HCT116 (cell line): ENCODE measurements around the gene CKMT2.

ENCODE experiments used
- ATF3 ChIP-seq: IDR thresholded peaks from 2 replicates; pipeline ENCODE4 v1.6.1; 2012
- CBX3 ChIP-seq: IDR thresholded peaks from 2 replicates; pipeline ENCODE4 v1.6.1; 2012; ENCODE audit warnings: low read depth
- CEBPB ChIP-seq: IDR thresholded peaks from 2 replicates; pipeline ENCODE4 v1.6.1; 2012; ENCODE audit warnings: low read depth
- EZH2 ChIP-seq: fragments of 200-600 bp; sonication (generic); IDR thresholded peaks from 2 replicates; pipeline ENCODE4 v1.6.1; 2017; ENCODE audit warnings: antibody characterized with exemption, mixed run types
- EZH2phosphoT487 ChIP-seq: fragments of 200-600 bp; IDR thresholded peaks from 2 replicates; pipeline ENCODE4 v1.6.1; 2018; ENCODE audit warnings: antibody characterized with exemption, borderline replicate concordance
- POLR2A ChIP-seq: IDR thresholded peaks from 2 replicates; pipeline ENCODE4 v1.7.0; 2011; ENCODE audit warnings: borderline replicate concordance; ENCODE audit not compliant: insufficient read depth, insufficient read length; ENCODE audit errors: extremely low read depth
- POLR2AphosphoS5 ChIP-seq: IDR thresholded peaks from 2 replicates; pipeline ENCODE4 v1.6.1; 2011; ENCODE audit warnings: mild to moderate bottlenecking, low read depth, low read length, moderate library complexity
- RAD21 ChIP-seq: IDR thresholded peaks from 2 replicates; pipeline ENCODE4 v1.6.1; 2012; ENCODE audit warnings: low read depth, mild to moderate bottlenecking
- SP1 ChIP-seq: IDR thresholded peaks from 2 replicates; pipeline ENCODE4 v1.6.1; 2012; ENCODE audit warnings: low read depth
- SRF ChIP-seq: IDR thresholded peaks from 2 replicates; pipeline ENCODE4 v1.6.1; 2012; ENCODE audit warnings: low read depth
- TCF7L2 ChIP-seq: IDR thresholded peaks from 2 replicates; pipeline ENCODE4 v1.7.0; 2011; ENCODE audit warnings: borderline replicate concordance, inconsistent platforms; ENCODE audit not compliant: insufficient read depth, insufficient read length; ENCODE audit errors: extremely low read depth
- ZNF274 ChIP-seq: fragments of 200-500 bp; sonication (Bioruptor generic); IDR thresholded peaks from 2 replicates; pipeline ENCODE4 v1.6.1; 2014; ENCODE audit warnings: mild to moderate bottlenecking, low read depth, low read length, inconsistent platforms
- TF ChIP-seq, protein P1 (sequence below), 3 experiments: fragments of 200-600 bp in 1 of 3; sonication (generic) in 1 of 3; IDR thresholded peaks in 2 of 3; conservative IDR thresholded peaks in 1 of 3; 2 replicates each; pipeline ENCODE4 v1.5.1; 2012 to 2017; ENCODE audit warnings: low read depth in 2 of 3, low read length in 2 of 3, antibody characterized with exemption in 1 of 3, borderline replicate concordance in 1 of 3, control low read depth in 1 of 3, mild to moderate bottlenecking in 1 of 3, mixed read lengths in 1 of 3, mixed run types in 1 of 3, moderate library complexity in 1 of 3; ENCODE audit not compliant: insufficient read depth in 1 of 3
- TF ChIP-seq, protein P2 (sequence below): IDR thresholded peaks from 2 replicates; pipeline ENCODE4 v1.6.1; 2011; ENCODE audit warnings: mild to moderate bottlenecking, low read length, moderate library complexity; ENCODE audit not compliant: insufficient replicate concordance; ENCODE audit errors: extremely low read depth

DNA sequence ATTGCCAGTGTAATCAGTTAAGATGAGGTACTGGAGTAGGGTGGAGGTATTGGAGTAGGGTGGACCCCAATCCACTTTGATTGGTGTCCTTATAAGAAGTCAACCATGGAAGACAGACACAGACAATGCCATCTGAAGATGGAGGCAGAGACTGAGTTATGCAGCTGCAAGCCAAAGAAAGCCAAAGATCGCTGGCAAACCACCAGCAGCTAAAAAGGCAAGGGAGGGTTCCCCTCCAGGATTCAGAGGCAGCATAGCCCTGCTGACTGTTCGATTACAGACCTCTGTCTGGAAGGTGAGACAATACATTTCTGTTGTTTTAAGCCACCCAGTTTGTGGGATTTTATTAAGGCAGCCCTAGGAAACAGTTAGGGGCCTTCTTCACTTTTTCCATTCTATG is 30.5 kb upstream of the CKMT2 start:
- TF ChIP-seq, protein P1, sequence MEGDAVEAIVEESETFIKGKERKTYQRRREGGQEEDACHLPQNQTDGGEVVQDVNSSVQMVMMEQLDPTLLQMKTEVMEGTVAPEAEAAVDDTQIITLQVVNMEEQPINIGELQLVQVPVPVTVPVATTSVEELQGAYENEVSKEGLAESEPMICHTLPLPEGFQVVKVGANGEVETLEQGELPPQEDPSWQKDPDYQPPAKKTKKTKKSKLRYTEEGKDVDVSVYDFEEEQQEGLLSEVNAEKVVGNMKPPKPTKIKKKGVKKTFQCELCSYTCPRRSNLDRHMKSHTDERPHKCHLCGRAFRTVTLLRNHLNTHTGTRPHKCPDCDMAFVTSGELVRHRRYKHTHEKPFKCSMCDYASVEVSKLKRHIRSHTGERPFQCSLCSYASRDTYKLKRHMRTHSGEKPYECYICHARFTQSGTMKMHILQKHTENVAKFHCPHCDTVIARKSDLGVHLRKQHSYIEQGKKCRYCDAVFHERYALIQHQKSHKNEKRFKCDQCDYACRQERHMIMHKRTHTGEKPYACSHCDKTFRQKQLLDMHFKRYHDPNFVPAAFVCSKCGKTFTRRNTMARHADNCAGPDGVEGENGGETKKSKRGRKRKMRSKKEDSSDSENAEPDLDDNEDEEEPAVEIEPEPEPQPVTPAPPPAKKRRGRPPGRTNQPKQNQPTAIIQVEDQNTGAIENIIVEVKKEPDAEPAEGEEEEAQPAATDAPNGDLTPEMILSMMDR (IDR thresholded peaks at IDR 0.05 in 2 of 3, conservative IDR thresholded peaks at IDR 0.05 in 1 of 3; ENCODE audit: borderline replicate concordance in 1 of 3, insufficient read depth in 1 of 3, low read depth in 2 of 3, low read length in 2 of 3), result no peak
- TF ChIP-seq ZNF274, result no peak
- TF ChIP-seq POLR2A, result no peak
- no peak for TF ChIP-seq CEBPB
- no peak for TF ChIP-seq RAD21
- no peak for TF ChIP-seq EZH2phosphoT487
- TF ChIP-seq SP1, result no peak
- no peak for TF ChIP-seq SRF
- TF ChIP-seq POLR2AphosphoS5, result no peak
- TF ChIP-seq EZH2, result no peak
- no peak for TF ChIP-seq ATF3
- no peak for TF ChIP-seq TCF7L2
- TF ChIP-seq CBX3, result no peak
- TF ChIP-seq, protein P2, sequence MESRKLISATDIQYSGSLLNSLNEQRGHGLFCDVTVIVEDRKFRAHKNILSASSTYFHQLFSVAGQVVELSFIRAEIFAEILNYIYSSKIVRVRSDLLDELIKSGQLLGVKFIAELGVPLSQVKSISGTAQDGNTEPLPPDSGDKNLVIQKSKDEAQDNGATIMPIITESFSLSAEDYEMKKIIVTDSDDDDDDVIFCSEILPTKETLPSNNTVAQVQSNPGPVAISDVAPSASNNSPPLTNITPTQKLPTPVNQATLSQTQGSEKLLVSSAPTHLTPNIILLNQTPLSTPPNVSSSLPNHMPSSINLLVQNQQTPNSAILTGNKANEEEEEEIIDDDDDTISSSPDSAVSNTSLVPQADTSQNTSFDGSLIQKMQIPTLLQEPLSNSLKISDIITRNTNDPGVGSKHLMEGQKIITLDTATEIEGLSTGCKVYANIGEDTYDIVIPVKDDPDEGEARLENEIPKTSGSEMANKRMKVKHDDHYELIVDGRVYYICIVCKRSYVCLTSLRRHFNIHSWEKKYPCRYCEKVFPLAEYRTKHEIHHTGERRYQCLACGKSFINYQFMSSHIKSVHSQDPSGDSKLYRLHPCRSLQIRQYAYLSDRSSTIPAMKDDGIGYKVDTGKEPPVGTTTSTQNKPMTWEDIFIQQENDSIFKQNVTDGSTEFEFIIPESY, result no peak
